K562 (cell line): Measurements from ENCODE around the gene MTA2. TPM values are rescaled to one million over a fixed set of nuclear protein-coding genes. Genes with fewer than 3 reads are reported as not detected.

Source experiments
- ILK ChIP-seq: fragments of 450-650 bp; IDR thresholded peaks from 2 replicates; pipeline ENCODE4 v1.6.1; 2016; ENCODE audit warnings: missing genetic modification characterization, low read depth, mild to moderate bottlenecking, missing compliant biosample characterization, moderate library complexity, borderline replicate concordance
- KDM2B ChIP-seq: fragments of 250-450 bp; sonication (Bioruptor Pico); IDR thresholded peaks from 2 replicates; pipeline ENCODE4 v1.8.0; 2021; ENCODE audit warnings: mild to moderate bottlenecking, moderate library complexity
- POLR3G ChIP-seq: IDR thresholded peaks from 2 replicates; pipeline ENCODE4 v1.6.1; 2011; ENCODE audit not compliant: insufficient read length, insufficient replicate concordance; ENCODE audit errors: extremely low read depth
- PRMT5 ChIP-seq: sonication (generic); formaldehyde crosslinking; IDR thresholded peaks from 2 replicates; pipeline ENCODE4 v1.5.0; 2020; ENCODE audit warnings: missing genetic modification reagents
- TAF1 ChIP-seq: IDR thresholded peaks from 2 replicates; pipeline ENCODE4 v1.6.1; 2011; ENCODE audit warnings: mild to moderate bottlenecking, low read length, moderate library complexity; ENCODE audit not compliant: insufficient read depth, control insufficient read depth, severe bottlenecking; ENCODE audit errors: extremely low read depth
- ZNF212 ChIP-seq: fragments of 450-650 bp; formaldehyde crosslinking; IDR thresholded peaks from 2 replicates; pipeline ENCODE4 v1.4.0; 2020; ENCODE audit warnings: mild to moderate bottlenecking
- ZNF668 ChIP-seq: fragments of 250-450 bp; sonication (Bioruptor Pico); IDR thresholded peaks from 2 replicates; pipeline ENCODE4 v1.8.0; 2022; ENCODE audit warnings: mild to moderate bottlenecking, inconsistent platforms
- ZNF77 ChIP-seq: fragments of 250-450 bp; sonication (Bioruptor Pico); IDR thresholded peaks from 2 replicates; pipeline ENCODE4 v1.5.0; 2020
- ZNF780A ChIP-seq: fragments of 250-450 bp; sonication (Bioruptor Pico); IDR thresholded peaks from 2 replicates; pipeline ENCODE4 v1.5.0; 2021; ENCODE audit warnings: mild to moderate bottlenecking
- polyA plus RNA-seq, 8 experiments: library from polyadenylated mRNA; depleted of rRNA in 4 of 8; stranded (reverse) in 5 of 8; unstranded in 3 of 8; fragments of >200 nt; fragmentation: Nextera tagmentation in 2 of 8; fragmentation: Illumina TruSeq in 1 of 8; extraction: Ambion mirVana in 2 of 8; extraction: Trizol in 1 of 8; gene quantifications; 2 replicates each; pipeline versions ENCODE4 v1.2.1 to v1.2.3, GENCODE V29; 2011 to 2014; ENCODE audit warnings: inconsistent platforms in 1 of 8, missing spikeins in 1 of 8
- total RNA-seq, 7 experiments: library from RNA; depleted of rRNA in 6 of 7; stranded (reverse); fragments of >200 nt in 6 of 7; fragmentation: Illumina TruSeq in 2 of 7; extraction: Trizol in 2 of 7; gene quantifications; 2 replicates each; pipeline versions ENCODE4 v1.2.1 to v1.2.3, GENCODE V29; 2011 to 2021; ENCODE audit warnings: low replicate concordance in 1 of 7
- TF ChIP-seq, protein P1 (sequence below), 2 experiments: fragments of 450-650 bp; IDR thresholded peaks; 2 replicates each; pipeline ENCODE4 v1.6.1; 2016; ENCODE audit warnings: mild to moderate bottlenecking in 2 of 2, borderline replicate concordance in 1 of 2, low read depth in 1 of 2, moderate library complexity in 1 of 2
- TF ChIP-seq, protein P2 (sequence below): sonication (generic); formaldehyde crosslinking; IDR thresholded peaks from 2 replicates; pipeline ENCODE4 v1.8.0; 2022; ENCODE audit warnings: mild to moderate bottlenecking, missing genetic modification reagents
- TF ChIP-seq, protein P3 (sequence below): IDR thresholded peaks from 2 replicates; pipeline ENCODE4 v1.6.1; 2014; ENCODE audit warnings: antibody characterized with exemption

MTA2 gene
- total and polyA plus RNA-seq, 9 of the 15 experiments (the other 6 are each of a cell fraction or from before 2014, with no cell fraction given), result 6.2 to 220 (median 172) TPM

DNA sequence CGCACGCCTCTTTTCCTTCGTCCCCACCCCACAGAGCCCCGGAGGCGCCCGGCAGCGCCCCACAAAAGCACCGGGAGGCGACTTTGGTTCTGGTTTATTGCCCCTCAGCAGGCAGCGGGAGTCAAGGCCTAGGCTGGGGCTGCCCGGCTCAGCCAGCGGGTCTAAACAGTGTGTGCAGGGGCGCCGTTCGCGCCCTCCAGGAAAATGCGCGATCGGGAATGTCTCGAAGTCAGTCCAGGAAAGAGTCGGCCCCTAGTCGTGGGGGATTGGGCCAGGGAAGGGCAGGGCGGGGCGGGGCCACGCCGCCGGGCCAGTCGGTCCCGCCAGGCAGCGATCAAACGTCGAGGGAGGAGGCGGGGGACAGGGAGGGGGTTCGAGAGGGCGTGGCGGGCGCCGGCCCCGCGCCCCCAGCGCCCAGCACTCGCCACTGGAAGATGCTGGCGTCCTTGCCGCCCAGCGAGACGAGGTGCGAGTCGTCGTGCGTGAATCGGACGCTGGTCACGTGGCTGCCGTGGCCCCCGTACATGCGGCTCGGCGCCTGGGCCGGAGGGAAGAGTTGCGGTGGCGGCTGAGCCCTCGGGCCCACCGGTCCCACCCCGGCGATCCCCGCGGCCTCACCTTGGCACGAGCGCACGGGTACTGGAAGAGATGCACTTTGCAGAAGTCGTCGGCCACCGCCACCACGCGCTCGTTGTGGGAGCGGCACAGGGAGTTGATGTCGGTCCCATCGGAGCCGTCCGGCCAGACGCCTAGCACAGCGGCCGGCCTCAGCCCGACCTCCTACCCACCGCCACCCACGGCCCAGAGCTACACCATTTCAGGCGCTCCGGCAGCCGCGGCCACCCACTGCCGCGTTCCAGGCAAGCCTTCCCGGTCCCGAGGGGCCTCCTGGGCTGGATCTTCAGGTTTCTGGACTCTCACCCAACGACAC is 741 bp upstream of the MTA2 start (continued):
- TF ChIP-seq, protein P1, sequence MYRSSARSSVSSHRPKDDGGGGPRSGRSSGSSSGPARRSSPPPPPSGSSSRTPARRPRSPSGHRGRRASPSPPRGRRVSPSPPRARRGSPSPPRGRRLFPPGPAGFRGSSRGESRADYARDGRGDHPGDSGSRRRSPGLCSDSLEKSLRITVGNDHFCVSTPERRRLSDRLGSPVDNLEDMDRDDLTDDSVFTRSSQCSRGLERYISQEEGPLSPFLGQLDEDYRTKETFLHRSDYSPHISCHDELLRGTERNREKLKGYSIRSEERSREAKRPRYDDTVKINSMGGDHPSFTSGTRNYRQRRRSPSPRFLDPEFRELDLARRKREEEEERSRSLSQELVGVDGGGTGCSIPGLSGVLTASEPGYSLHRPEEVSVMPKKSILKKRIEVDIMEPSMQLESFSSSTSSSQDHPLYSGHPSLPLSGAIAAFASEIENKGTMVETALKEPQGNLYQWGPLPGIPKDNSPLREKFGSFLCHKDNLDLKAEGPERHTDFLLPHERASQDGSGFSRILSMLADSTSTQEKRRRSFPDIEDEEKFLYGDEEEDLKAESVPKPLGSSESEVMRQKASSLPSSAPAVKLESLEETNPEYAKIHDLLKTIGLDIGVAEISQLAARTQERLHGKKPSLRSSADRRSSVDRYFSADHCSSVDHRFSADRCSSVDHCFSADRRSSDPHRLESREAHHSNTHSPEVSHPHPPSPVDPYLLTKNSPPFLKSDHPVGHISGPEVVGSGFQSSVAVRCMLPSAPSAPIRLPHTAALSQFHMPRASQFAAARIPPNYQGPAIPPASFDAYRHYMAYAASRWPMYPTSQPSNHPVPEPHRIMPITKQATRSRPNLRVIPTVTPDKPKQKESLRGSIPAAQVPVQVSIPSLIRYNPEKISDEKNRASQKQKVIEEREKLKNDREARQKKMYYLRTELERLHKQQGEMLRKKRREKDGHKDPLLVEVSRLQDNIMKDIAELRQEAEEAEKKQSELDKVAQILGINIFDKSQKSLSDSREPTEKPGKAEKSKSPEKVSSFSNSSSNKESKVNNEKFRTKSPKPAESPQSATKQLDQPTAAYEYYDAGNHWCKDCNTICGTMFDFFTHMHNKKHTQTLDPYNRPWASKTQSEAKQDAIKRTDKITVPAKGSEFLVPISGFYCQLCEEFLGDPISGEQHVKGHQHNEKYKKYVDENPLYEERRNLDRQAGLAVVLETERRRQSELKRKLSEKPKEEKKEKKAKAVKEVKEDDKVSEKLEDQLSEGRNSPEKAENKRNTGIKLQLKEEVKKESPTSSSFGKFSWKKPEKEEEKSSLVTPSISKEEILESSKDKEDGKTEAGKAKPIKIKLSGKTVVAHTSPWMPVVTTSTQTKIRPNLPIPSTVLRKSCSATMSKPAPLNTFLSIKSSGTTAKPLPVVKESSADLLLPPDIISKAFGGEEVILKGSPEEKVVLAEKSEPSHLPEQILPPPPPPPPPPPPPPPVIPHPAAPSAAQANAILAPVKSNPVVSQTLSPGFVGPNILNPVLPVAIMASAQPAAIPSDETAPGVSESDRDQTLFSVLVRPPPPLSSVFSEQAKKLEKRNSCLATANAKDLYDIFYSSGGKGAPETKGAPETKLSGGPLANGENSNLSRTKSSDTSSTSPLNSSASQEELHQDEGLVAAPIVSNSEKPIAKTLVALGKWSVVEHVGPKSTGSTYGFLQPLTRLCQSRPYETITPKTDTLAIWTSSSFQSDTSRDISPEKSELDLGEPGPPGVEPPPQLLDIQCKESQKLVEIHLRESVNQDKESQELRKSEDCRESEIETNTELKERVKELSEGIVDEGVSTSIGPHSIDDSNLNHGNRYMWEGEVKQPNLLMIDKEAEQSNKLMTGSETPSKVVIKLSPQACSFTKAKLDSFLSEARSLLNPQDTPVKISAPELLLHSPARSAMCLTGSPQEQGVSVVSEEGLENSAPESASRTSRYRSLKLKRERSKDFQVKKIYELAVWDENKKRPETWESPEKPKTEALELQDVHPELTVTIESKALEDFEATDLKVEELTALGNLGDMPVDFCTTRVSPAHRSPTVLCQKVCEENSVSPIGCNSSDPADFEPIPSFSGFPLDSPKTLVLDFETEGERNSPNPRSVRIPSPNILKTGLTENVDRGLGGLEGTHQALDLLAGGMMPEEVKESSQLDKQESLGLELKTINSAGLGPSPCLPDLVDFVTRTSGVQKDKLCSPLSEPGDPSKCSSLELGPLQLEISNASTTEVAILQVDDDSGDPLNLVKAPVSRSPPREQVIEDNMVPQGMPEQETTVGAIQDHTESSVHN (IDR thresholded peaks at IDR 0.05; ENCODE audit: borderline replicate concordance in 1 of 2, low read depth in 1 of 2), result no peak
- TF ChIP-seq ILK (tag), result no peak
- no peak for TF ChIP-seq ZNF77 (CRISPR knock-in tag)
- TF ChIP-seq ZNF780A (CRISPR knock-in tag), result no peak
- no peak for TF ChIP-seq POLR3G
- peak; percentile 92; the same call in 1 of the 2 replicates for TF ChIP-seq KDM2B (CRISPR knock-in tag)
- TF ChIP-seq, protein P2, sequence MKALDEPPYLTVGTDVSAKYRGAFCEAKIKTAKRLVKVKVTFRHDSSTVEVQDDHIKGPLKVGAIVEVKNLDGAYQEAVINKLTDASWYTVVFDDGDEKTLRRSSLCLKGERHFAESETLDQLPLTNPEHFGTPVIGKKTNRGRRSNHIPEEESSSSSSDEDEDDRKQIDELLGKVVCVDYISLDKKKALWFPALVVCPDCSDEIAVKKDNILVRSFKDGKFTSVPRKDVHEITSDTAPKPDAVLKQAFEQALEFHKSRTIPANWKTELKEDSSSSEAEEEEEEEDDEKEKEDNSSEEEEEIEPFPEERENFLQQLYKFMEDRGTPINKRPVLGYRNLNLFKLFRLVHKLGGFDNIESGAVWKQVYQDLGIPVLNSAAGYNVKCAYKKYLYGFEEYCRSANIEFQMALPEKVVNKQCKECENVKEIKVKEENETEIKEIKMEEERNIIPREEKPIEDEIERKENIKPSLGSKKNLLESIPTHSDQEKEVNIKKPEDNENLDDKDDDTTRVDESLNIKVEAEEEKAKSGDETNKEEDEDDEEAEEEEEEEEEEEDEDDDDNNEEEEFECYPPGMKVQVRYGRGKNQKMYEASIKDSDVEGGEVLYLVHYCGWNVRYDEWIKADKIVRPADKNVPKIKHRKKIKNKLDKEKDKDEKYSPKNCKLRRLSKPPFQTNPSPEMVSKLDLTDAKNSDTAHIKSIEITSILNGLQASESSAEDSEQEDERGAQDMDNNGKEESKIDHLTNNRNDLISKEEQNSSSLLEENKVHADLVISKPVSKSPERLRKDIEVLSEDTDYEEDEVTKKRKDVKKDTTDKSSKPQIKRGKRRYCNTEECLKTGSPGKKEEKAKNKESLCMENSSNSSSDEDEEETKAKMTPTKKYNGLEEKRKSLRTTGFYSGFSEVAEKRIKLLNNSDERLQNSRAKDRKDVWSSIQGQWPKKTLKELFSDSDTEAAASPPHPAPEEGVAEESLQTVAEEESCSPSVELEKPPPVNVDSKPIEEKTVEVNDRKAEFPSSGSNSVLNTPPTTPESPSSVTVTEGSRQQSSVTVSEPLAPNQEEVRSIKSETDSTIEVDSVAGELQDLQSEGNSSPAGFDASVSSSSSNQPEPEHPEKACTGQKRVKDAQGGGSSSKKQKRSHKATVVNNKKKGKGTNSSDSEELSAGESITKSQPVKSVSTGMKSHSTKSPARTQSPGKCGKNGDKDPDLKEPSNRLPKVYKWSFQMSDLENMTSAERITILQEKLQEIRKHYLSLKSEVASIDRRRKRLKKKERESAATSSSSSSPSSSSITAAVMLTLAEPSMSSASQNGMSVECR (CRISPR knock-in tag), result 0 out of 2 replicates have a peak, but pooled peaks have one; percentile 26
- TF ChIP-seq TAF1, result peak; percentile 9
- 0 out of 2 replicates have a peak, but pooled peaks have one; percentile 25 for TF ChIP-seq ZNF212 (CRISPR knock-in tag)
- no peak for TF ChIP-seq ZNF668
- no peak for TF ChIP-seq PRMT5 (CRISPR knock-in tag)
- TF ChIP-seq, protein P3, sequence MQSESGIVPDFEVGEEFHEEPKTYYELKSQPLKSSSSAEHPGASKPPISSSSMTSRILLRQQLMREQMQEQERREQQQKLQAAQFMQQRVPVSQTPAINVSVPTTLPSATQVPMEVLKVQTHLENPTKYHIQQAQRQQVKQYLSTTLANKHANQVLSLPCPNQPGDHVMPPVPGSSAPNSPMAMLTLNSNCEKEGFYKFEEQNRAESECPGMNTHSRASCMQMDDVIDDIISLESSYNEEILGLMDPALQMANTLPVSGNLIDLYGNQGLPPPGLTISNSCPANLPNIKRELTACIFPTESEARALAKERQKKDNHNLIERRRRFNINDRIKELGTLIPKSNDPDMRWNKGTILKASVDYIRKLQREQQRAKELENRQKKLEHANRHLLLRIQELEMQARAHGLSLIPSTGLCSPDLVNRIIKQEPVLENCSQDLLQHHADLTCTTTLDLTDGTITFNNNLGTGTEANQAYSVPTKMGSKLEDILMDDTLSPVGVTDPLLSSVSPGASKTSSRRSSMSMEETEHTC, result no peak
